K562 (cell line): ENCODE results near the gene AGPAT3. TPM values are rescaled to one million over a fixed set of nuclear protein-coding genes. Genes with fewer than 3 reads are reported as not detected.

Experiments used
- ATF1 ChIP-seq, 2 experiments: fragments of 450-650 bp in 1 of 2; IDR thresholded peaks; 2 replicates each; pipeline ENCODE4 v1.6.1; 2016; ENCODE audit warnings: missing compliant biosample characterization in 1 of 2, missing genetic modification characterization in 1 of 2
- BHLHE40 ChIP-seq: IDR thresholded peaks from 2 replicates; pipeline ENCODE4 v1.6.1; 2011; ENCODE audit warnings: low read length, improper control_type of control experiment
- CBFA2T2 ChIP-seq: fragments of 450-650 bp; conservative IDR thresholded peaks from 2 replicates; pipeline ENCODE4 v1.6.1; 2017; ENCODE audit warnings: mild to moderate bottlenecking
- GATA2 ChIP-seq: sonication (generic); formaldehyde crosslinking; IDR thresholded peaks from 2 replicates; pipeline ENCODE4 v1.4.0; 2020; ENCODE audit warnings: mild to moderate bottlenecking, missing genetic modification reagents
- GTF2A2 ChIP-seq: IDR thresholded peaks from 2 replicates; pipeline ENCODE4 v1.6.1; 2016; ENCODE audit warnings: mild to moderate bottlenecking, missing genetic modification characterization, missing compliant biosample characterization
- KLF16 ChIP-seq: IDR thresholded peaks from 2 replicates; pipeline ENCODE4 v1.6.1; 2016; ENCODE audit warnings: antibody characterized with exemption
- L3MBTL2 ChIP-seq: fragments of 450-650 bp; IDR thresholded peaks from 2 replicates; pipeline ENCODE4 v1.6.1; 2016; ENCODE audit warnings: mild to moderate bottlenecking, moderate library complexity
- MYBL2 ChIP-seq, 2 experiments: fragments of 450-650 bp in 1 of 2; sonication (generic) in 1 of 2; formaldehyde crosslinking in 1 of 2; IDR thresholded peaks; 2 replicates each; pipeline versions ENCODE4 v1.6.1 to v1.8.1; 2017 to 2022; ENCODE audit warnings: borderline replicate concordance in 1 of 2, inconsistent platforms in 1 of 2, low read depth in 1 of 2, mild to moderate bottlenecking in 1 of 2, missing genetic modification reagents in 1 of 2, moderate library complexity in 1 of 2
- MYNN ChIP-seq, 2 experiments: sonication (generic); formaldehyde crosslinking in 1 of 2; IDR thresholded peaks; 2 replicates each; pipeline versions ENCODE4 v1.5.0 to v1.6.1; 2016 to 2020; ENCODE audit warnings: antibody characterized with exemption in 1 of 2, missing genetic modification reagents in 1 of 2
- RAD21 ChIP-seq, 2 experiments: fragments of 250-450 bp in 1 of 2; fragments of 450-650 bp in 1 of 2; sonication (Bioruptor Pico) in 1 of 2; formaldehyde crosslinking in 1 of 2; IDR thresholded peaks in 1 of 2; conservative IDR thresholded peaks in 1 of 2; 2 replicates each; pipeline versions ENCODE4 v1.4.0 to v1.8.0; 2020 to 2022; ENCODE audit warnings: mild to moderate bottlenecking in 2 of 2, moderate library complexity in 1 of 2
- RB1 ChIP-seq: fragments of 450-650 bp; IDR thresholded peaks from 2 replicates; pipeline ENCODE4 v1.6.1; 2017; ENCODE audit warnings: low read depth, mild to moderate bottlenecking
- RFX7 ChIP-seq: fragments of 250-450 bp; sonication (Bioruptor Pico); IDR thresholded peaks from 2 replicates; pipeline ENCODE4 v1.5.1; 2021; ENCODE audit warnings: mild to moderate bottlenecking
- SOX6 ChIP-seq: fragments of 450-650 bp; IDR thresholded peaks from 2 replicates; pipeline ENCODE4 v1.6.1; 2014; ENCODE audit warnings: mild to moderate bottlenecking
- STAG1 ChIP-seq: sonication (generic); formaldehyde crosslinking; IDR thresholded peaks from 2 replicates; pipeline ENCODE4 v1.5.0; 2020; ENCODE audit warnings: missing genetic modification reagents, borderline replicate concordance
- ZKSCAN8 ChIP-seq: fragments of 200-800 bp; sonication (Bioruptor generic); IDR thresholded peaks from 2 replicates; pipeline ENCODE4 v1.6.1; 2016; ENCODE audit warnings: missing genetic modification characterization, missing compliant biosample characterization
- polyA plus RNA-seq, 8 experiments: library from polyadenylated mRNA; depleted of rRNA in 4 of 8; stranded (reverse) in 5 of 8; unstranded in 3 of 8; fragments of >200 nt; fragmentation: Nextera tagmentation in 2 of 8; fragmentation: Illumina TruSeq in 1 of 8; extraction: Ambion mirVana in 2 of 8; extraction: Trizol in 1 of 8; gene quantifications; 2 replicates each; pipeline versions ENCODE4 v1.2.1 to v1.2.3, GENCODE V29; 2011 to 2014; ENCODE audit warnings: inconsistent platforms in 1 of 8, missing spikeins in 1 of 8
- total RNA-seq, 7 experiments: library from RNA; depleted of rRNA in 6 of 7; stranded (reverse); fragments of >200 nt in 6 of 7; fragmentation: Illumina TruSeq in 2 of 7; extraction: Trizol in 2 of 7; gene quantifications; 2 replicates each; pipeline versions ENCODE4 v1.2.1 to v1.2.3, GENCODE V29; 2011 to 2021; ENCODE audit warnings: low replicate concordance in 1 of 7
- TF ChIP-seq, protein P1 (sequence below): fragments of 450-650 bp; formaldehyde crosslinking; conservative IDR thresholded peaks from 2 replicates; pipeline ENCODE4 v1.4.0; 2022; ENCODE audit warnings: mild to moderate bottlenecking, missing genetic modification characterization
- TF ChIP-seq, protein P2 (sequence below), 2 experiments: fragments of 450-650 bp; conservative IDR thresholded peaks; 2 replicates each; pipeline ENCODE4 v1.6.1; 2017; ENCODE audit warnings: mild to moderate bottlenecking in 2 of 2, moderate library complexity in 2 of 2
- TF ChIP-seq, protein P3 (sequence below): sonication (generic); formaldehyde crosslinking; IDR thresholded peaks from 2 replicates; pipeline ENCODE4 v1.9.0; 2022; ENCODE audit warnings: mild to moderate bottlenecking, missing genetic modification reagents
- TF ChIP-seq, protein P4 (sequence below): sonication (generic); formaldehyde crosslinking; IDR thresholded peaks from 2 replicates; pipeline ENCODE4 v1.8.0; 2022; ENCODE audit warnings: missing genetic modification reagents, mild to moderate bottlenecking, borderline replicate concordance
- TF ChIP-seq, protein P5 (sequence below): fragments of 250-450 bp; sonication (Bioruptor Pico); IDR thresholded peaks from 2 replicates; pipeline ENCODE4 v1.4.0; 2020

AGPAT3 gene
- total and polyA plus RNA-seq, 9 of the 15 experiments (the other 6 are each of a cell fraction or from before 2014, with no cell fraction given), result 1.5 to 88.4 (median 35.7) TPM

DNA sequence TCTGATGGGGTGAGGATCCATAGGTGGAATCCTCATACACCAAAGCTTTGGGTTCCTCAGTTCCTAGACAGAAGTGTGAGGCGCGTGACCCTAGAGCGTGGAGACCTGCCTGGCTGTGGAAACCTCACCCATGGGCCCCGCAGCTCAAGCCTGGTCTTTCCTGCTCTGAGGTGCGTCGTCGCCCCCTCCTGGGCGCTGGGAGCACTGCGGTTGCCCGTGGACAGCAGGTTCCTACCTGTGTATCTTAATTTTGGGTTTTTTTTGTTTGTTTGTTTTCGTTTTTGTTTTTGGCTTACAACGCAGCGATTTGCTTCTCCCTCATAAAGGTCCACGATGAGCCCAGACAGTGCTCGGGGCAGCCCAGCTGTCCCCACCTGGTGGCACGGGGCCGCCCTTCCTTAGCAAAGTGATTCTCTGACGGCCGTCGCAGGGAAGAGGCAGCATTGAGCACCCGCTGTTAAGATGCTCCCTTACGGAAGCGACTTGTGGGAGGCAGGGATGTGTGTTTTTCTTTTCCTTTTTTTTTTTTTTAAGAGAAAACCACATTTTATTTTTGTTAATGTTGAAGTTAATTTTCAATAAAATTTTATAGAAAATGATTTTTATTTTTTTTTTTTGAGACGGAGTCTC is 110.6 kb downstream of the AGPAT3 start (continued):
- TF ChIP-seq RAD21 (CRISPR knock-in tag; conservative IDR thresholded peaks at IDR 0.05 in 1 of 2, IDR thresholded peaks at IDR 0.05 in 1 of 2) (peak; percentile 81 to 94), GTF2A2 (tag) (no peak), RB1 (peak; percentile 64; the same call in 1 of the 2 replicates), CBFA2T2 (no peak), MYNN (IDR thresholded peaks at IDR 0.05) (peak; percentile 58; the same call in 1 of the 2 replicates), MYNN (CRISPR knock-in tag; IDR thresholded peaks at IDR 0.05) (no peak), BHLHE40 (peak; percentile 50), STAG1 (CRISPR knock-in tag) (peak; percentile 94), ATF1 (CRISPR knock-in tag; IDR thresholded peaks at IDR 0.05) (no peak), ATF1 (tag; IDR thresholded peaks at IDR 0.05) (0 out of 2 replicates have a peak, but pooled peaks have one; percentile 26), MYBL2 (IDR thresholded peaks at IDR 0.05; ENCODE audit: low read depth) (no peak), MYBL2 (CRISPR knock-in tag; IDR thresholded peaks at IDR 0.05; ENCODE audit: borderline replicate concordance) (no peak), KLF16 (peak; percentile 62), SOX6 (0 out of 2 replicates have a peak, but pooled peaks have one; percentile 10), ZKSCAN8 (CRISPR knock-in tag) (no peak), GATA2 (CRISPR knock-in tag) (no peak), L3MBTL2 (peak; percentile 38; the same call in 1 of the 2 replicates), RFX7 (CRISPR knock-in tag) (no peak)
- TF ChIP-seq, protein P1, sequence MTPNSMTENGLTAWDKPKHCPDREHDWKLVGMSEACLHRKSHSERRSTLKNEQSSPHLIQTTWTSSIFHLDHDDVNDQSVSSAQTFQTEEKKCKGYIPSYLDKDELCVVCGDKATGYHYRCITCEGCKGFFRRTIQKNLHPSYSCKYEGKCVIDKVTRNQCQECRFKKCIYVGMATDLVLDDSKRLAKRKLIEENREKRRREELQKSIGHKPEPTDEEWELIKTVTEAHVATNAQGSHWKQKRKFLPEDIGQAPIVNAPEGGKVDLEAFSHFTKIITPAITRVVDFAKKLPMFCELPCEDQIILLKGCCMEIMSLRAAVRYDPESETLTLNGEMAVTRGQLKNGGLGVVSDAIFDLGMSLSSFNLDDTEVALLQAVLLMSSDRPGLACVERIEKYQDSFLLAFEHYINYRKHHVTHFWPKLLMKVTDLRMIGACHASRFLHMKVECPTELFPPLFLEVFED (CRISPR knock-in tag), result no peak
- TF ChIP-seq, protein P2, sequence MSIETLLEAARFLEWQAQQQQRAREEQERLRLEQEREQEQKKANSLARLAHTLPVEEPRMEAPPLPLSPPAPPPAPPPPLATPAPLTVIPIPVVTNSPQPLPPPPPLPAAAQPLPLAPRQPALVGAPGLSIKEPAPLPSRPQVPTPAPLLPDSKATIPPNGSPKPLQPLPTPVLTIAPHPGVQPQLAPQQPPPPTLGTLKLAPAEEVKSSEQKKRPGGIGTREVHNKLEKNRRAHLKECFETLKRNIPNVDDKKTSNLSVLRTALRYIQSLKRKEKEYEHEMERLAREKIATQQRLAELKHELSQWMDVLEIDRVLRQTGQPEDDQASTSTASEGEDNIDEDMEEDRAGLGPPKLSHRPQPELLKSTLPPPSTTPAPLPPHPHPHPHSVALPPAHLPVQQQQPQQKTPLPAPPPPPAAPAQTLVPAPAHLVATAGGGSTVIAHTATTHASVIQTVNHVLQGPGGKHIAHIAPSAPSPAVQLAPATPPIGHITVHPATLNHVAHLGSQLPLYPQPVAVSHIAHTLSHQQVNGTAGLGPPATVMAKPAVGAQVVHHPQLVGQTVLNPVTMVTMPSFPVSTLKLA (conservative IDR thresholded peaks at IDR 0.05), result peak in 1 of 2 experiments; percentile 33; a peak in 1 of 4 replicates
- TF ChIP-seq, protein P3, sequence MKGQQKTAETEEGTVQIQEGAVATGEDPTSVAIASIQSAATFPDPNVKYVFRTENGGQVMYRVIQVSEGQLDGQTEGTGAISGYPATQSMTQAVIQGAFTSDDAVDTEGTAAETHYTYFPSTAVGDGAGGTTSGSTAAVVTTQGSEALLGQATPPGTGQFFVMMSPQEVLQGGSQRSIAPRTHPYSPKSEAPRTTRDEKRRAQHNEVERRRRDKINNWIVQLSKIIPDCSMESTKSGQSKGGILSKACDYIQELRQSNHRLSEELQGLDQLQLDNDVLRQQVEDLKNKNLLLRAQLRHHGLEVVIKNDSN, result 0 out of 2 replicates have a peak, but pooled peaks have one; percentile 31
- TF ChIP-seq, protein P4, sequence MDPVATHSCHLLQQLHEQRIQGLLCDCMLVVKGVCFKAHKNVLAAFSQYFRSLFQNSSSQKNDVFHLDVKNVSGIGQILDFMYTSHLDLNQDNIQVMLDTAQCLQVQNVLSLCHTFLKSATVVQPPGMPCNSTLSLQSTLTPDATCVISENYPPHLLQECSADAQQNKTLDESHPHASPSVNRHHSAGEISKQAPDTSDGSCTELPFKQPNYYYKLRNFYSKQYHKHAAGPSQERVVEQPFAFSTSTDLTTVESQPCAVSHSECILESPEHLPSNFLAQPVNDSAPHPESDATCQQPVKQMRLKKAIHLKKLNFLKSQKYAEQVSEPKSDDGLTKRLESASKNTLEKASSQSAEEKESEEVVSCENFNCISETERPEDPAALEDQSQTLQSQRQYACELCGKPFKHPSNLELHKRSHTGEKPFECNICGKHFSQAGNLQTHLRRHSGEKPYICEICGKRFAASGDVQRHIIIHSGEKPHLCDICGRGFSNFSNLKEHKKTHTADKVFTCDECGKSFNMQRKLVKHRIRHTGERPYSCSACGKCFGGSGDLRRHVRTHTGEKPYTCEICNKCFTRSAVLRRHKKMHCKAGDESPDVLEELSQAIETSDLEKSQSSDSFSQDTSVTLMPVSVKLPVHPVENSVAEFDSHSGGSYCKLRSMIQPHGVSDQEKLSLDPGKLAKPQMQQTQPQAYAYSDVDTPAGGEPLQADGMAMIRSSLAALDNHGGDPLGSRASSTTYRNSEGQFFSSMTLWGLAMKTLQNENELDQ (CRISPR knock-in tag), result 0 out of 2 replicates have a peak, but pooled peaks have one; percentile 58
- TF ChIP-seq, protein P5, sequence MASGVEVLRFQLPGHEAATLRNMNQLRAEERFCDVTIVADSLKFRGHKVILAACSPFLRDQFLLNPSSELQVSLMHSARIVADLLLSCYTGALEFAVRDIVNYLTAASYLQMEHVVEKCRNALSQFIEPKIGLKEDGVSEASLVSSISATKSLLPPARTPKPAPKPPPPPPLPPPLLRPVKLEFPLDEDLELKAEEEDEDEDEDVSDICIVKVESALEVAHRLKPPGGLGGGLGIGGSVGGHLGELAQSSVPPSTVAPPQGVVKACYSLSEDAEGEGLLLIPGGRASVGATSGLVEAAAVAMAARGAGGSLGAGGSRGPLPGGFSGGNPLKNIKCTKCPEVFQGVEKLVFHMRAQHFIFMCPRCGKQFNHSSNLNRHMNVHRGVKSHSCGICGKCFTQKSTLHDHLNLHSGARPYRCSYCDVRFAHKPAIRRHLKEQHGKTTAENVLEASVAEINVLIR (CRISPR knock-in tag), result no peak
